GM12892 (cell line): ENCODE measurements around the gene MYOCD.

Experiments used
- POLR2A ChIP-seq: IDR thresholded peaks from 2 replicates; pipeline ENCODE4 v1.6.1; 2011; ENCODE audit warnings: low read depth, low read length, control low read depth
- POLR2AphosphoS5 ChIP-seq: IDR thresholded peaks from 2 replicates; pipeline ENCODE4 v1.6.1; 2011; ENCODE audit warnings: low read depth, low read length, control low read depth

- no peak for TF ChIP-seq POLR2A
- TF ChIP-seq POLR2AphosphoS5: no peak
Measured at GRCh38 chr17:12642034-12642433, 23.7 kb upstream of the MYOCD start.
